HCT116 (cell line): Measurements from ENCODE around the gene SIRPG. TPM values are rescaled to one million over a fixed set of nuclear protein-coding genes. Genes with fewer than 3 reads are reported as not detected.

Experiments used
- ATAC-seq: fragments of 200-7000 bp; cut with Tn5 transposase; 2 replicates; pipeline ENCODE4 v1.9.1; 2020; ENCODE audit warnings: mild to moderate bottlenecking, moderate library complexity
- BruUV-seq: library from RNA; stranded (reverse); fragments of 400-500 nt; replicated peaks from 2 replicates; lab custom pipeline; 2021; lab: Mats Ljungman, UMichigan
- CTCF ChIA-PET: fragments of 300-600 bp; sonication (Branson Sonifier 250); formaldehyde crosslinking; loops from one replicate; lab custom pipeline; 2021; ENCODE audit warnings: antibody characterized with exemption; lab: Charles Lee
- POLR2A ChIA-PET: fragments of 300-600, 350-600 bp; sonication (Branson Sonifier 250); formaldehyde crosslinking; loops from one replicate; lab custom pipeline; 2021; ENCODE audit warnings: antibody characterized with exemption; lab: Charles Lee
- RAD21 ChIA-PET, 2 experiments: fragments of 300-600 bp; sonication (Branson Sonifier 250); formaldehyde crosslinking; loops; one replicate each; lab custom pipeline; 2023; ENCODE audit warnings: low total read pairs in 2 of 2; ENCODE audit not compliant: uncharacterized antibody in 2 of 2, unreplicated experiment in 2 of 2, low non-redundant PET in 1 of 2; lab: Charles Lee
- DNase-seq: peaks from one replicate; pipeline ENCODE4 v3.0.0-alpha.2; 2010; ENCODE audit warnings: low read depth, low spot score
- H2AFZ ChIP-seq: fragments of 200-600 bp; shearing (Covaris generic), sonication (generic); 2 replicates; pipeline ENCODE4 v1.6.1; 2017; ENCODE audit warnings: low read depth, mixed run types, mixed read lengths, antibody characterized with exemption, low read length; ENCODE audit not compliant: poor library complexity, severe bottlenecking
- H3K27ac ChIP-seq: 2 replicates; pipeline ENCODE4 v1.5.1; 2012; ENCODE audit warnings: low read depth, low read length
- H3K27me3 ChIP-seq: fragments of 200-600 bp; sonication (generic); 2 replicates; pipeline ENCODE4 v1.6.1; 2016; ENCODE audit warnings: mixed run types, low read length, mixed read lengths; ENCODE audit not compliant: insufficient read depth
- H3K36me3 ChIP-seq, 2 experiments: fragments of 200-500 bp in 1 of 2; fragments of 200-600 bp in 1 of 2; sonication (Bioruptor generic) in 1 of 2; sonication (generic) in 1 of 2; 2 replicates each; pipeline versions ENCODE4 v1.5.1 to v1.6.1; 2014 to 2016; ENCODE audit warnings: low read length in 2 of 2, inconsistent platforms in 1 of 2, mixed read lengths in 1 of 2, mixed run types in 1 of 2; ENCODE audit not compliant: insufficient read depth in 2 of 2, control insufficient read depth in 1 of 2
- H3K4me1 ChIP-seq, 2 experiments: fragments of 200-600 bp in 1 of 2; sonication (generic) in 1 of 2; 2 replicates each; pipeline versions ENCODE4 v1.5.1 to v1.6.1; 2012 to 2017; ENCODE audit warnings: low read length in 2 of 2, inconsistent platforms in 1 of 2, mild to moderate bottlenecking in 1 of 2, mixed read lengths in 1 of 2, mixed run types in 1 of 2, moderate library complexity in 1 of 2; ENCODE audit not compliant: insufficient read depth in 2 of 2, control insufficient read depth in 1 of 2
- H3K4me2 ChIP-seq: fragments of 200-600 bp; sonication (generic); 2 replicates; pipeline ENCODE4 v1.6.1; 2017; ENCODE audit warnings: mixed run types, low read length, mixed read lengths
- H3K4me3 ChIP-seq, 2 experiments: fragments of 200-600 bp in 1 of 2; sonication (generic) in 1 of 2; replicated peaks in 1 of 2; 2 replicates each; pipeline ENCODE4 v1.5.1; 2011 to 2016; ENCODE audit warnings: low read length in 2 of 2, control low read depth in 1 of 2, low read depth in 1 of 2, mild to moderate bottlenecking in 1 of 2, mixed read lengths in 1 of 2, mixed run types in 1 of 2
- H3K79me2 ChIP-seq: fragments of 200-600 bp; sonication (generic); 2 replicates; pipeline ENCODE4 v1.6.1; 2017; ENCODE audit warnings: mild to moderate bottlenecking, mixed run types, low read length, moderate library complexity, mixed read lengths; ENCODE audit not compliant: insufficient read depth
- H3K9ac ChIP-seq: fragments of 200-600 bp; sonication (generic); 2 replicates; pipeline ENCODE4 v1.6.1; 2016; ENCODE audit warnings: low read length, mixed read lengths
- H3K9me2 ChIP-seq: fragments of 200-600 bp; sonication (generic), shearing (Covaris generic); 2 replicates; pipeline ENCODE4 v1.6.1; 2017; ENCODE audit warnings: mixed run types, mild to moderate bottlenecking, moderate library complexity; ENCODE audit not compliant: insufficient read depth
- H3K9me3 ChIP-seq, 2 experiments: fragments of 200-500 bp in 1 of 2; fragments of 200-600 bp in 1 of 2; sonication (Bioruptor generic) in 1 of 2; sonication (generic) in 1 of 2; 2 replicates each; pipeline ENCODE4 v1.6.1; 2014 to 2017; ENCODE audit warnings: low read length in 2 of 2, mixed read lengths in 2 of 2, inconsistent platforms in 1 of 2, low read depth in 1 of 2, mild to moderate bottlenecking in 1 of 2, mixed run types in 1 of 2, moderate library complexity in 1 of 2; ENCODE audit not compliant: control insufficient read depth in 1 of 2, insufficient read depth in 1 of 2
- H4K20me1 ChIP-seq: fragments of 200-600 bp; sonication (generic), shearing (Covaris generic); 2 replicates; pipeline ENCODE4 v1.6.1; 2017; ENCODE audit warnings: mixed run types, mild to moderate bottlenecking, moderate library complexity; ENCODE audit not compliant: insufficient read depth
- EGR1 ChIP-seq: IDR thresholded peaks from 2 replicates; pipeline ENCODE4 v1.6.1; 2012; ENCODE audit warnings: low read depth
- ELF1 ChIP-seq: IDR thresholded peaks from 2 replicates; pipeline ENCODE4 v1.6.1; 2012; ENCODE audit warnings: low read depth, borderline replicate concordance
- EZH2phosphoT487 ChIP-seq: fragments of 200-600 bp; IDR thresholded peaks from 2 replicates; pipeline ENCODE4 v1.6.1; 2018; ENCODE audit warnings: antibody characterized with exemption, borderline replicate concordance
- FOSL1 ChIP-seq: IDR thresholded peaks from 2 replicates; pipeline ENCODE4 v1.6.1; 2012; ENCODE audit warnings: low read depth
- SIN3A ChIP-seq: IDR thresholded peaks from 2 replicates; pipeline ENCODE4 v1.6.1; 2012; ENCODE audit warnings: low read depth
- TCF7L2 ChIP-seq: IDR thresholded peaks from 2 replicates; pipeline ENCODE4 v1.7.0; 2011; ENCODE audit warnings: borderline replicate concordance, inconsistent platforms; ENCODE audit not compliant: insufficient read depth, insufficient read length; ENCODE audit errors: extremely low read depth
- intact Hi-C: fragments of 100-400 bp; cut with micrococcal nuclease; formaldehyde crosslinking; loops from 2 replicates; pipeline ENCODE4 v1.10.0; 2022
- total RNA-seq: library from RNA; stranded (reverse); gene quantifications from one replicate; pipeline ENCODE4 v1.2.1, GENCODE V29; 2021; ENCODE audit not compliant: unreplicated experiment
- TF ChIP-seq, protein P1 (sequence below), 3 experiments: fragments of 200-600 bp in 1 of 3; sonication (generic) in 1 of 3; IDR thresholded peaks in 2 of 3; conservative IDR thresholded peaks in 1 of 3; 2 replicates each; pipeline ENCODE4 v1.5.1; 2012 to 2017; ENCODE audit warnings: low read depth in 2 of 3, low read length in 2 of 3, antibody characterized with exemption in 1 of 3, borderline replicate concordance in 1 of 3, control low read depth in 1 of 3, mild to moderate bottlenecking in 1 of 3, mixed read lengths in 1 of 3, mixed run types in 1 of 3, moderate library complexity in 1 of 3; ENCODE audit not compliant: insufficient read depth in 1 of 3
- TF ChIP-seq, protein P2 (sequence below): IDR thresholded peaks from 2 replicates; pipeline ENCODE4 v1.6.1; 2012

Gene SIRPG
- total RNA-seq, 1 experiment from 2014 or later = not detected

DNA sequence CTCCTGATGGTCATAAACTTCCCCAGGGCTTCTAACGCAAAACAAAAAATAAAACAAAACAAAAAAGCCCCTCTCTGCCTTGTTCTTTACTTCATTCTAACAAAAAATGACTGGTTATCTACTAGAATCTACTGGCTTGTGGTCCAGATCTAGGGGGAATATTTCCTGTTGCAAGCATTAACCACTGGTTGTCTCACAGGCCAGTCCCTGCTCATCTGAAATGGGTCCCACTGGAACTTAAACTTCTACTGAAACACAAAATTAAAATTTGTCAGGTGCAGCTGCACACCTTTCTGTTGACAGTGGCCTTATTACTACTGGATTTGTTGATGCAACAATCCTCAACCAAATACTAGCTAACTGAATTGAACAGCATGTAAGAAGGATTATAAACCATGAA is 5.5 kb downstream of the SIRPG start:
- Histone ChIP-seq H3K27ac (no peak overlapping the region), H4K20me1 (no peaks in the 10 kb centered on the region), H3K27me3 (peaks cover 12% of the 10 kb centered on the region), H3K9ac (no peak overlapping the region), H2AFZ (no peak overlapping the region), H3K9me3 (no peaks in the 10 kb centered on the region), H3K79me2 (no peaks in the 10 kb centered on the region), H3K4me1 (no peaks in the 10 kb centered on the region; a peak in 1 of 4 replicates), H3K36me3 (no peaks in the 10 kb centered on the region), H3K4me2 (no peak overlapping the region), H3K9me2 (no peaks in the 10 kb centered on the region), H3K4me3 (no peak overlapping the region)
- RAD21 ChIA-PET = no interaction called here
- CTCF ChIA-PET = no interaction called here
- intact Hi-C loops = no loop called here
- TF ChIP-seq SIN3A = no peak
- TF ChIP-seq TCF7L2 = no peak
- TF ChIP-seq ELF1 = no peak
- TF ChIP-seq, protein P1, sequence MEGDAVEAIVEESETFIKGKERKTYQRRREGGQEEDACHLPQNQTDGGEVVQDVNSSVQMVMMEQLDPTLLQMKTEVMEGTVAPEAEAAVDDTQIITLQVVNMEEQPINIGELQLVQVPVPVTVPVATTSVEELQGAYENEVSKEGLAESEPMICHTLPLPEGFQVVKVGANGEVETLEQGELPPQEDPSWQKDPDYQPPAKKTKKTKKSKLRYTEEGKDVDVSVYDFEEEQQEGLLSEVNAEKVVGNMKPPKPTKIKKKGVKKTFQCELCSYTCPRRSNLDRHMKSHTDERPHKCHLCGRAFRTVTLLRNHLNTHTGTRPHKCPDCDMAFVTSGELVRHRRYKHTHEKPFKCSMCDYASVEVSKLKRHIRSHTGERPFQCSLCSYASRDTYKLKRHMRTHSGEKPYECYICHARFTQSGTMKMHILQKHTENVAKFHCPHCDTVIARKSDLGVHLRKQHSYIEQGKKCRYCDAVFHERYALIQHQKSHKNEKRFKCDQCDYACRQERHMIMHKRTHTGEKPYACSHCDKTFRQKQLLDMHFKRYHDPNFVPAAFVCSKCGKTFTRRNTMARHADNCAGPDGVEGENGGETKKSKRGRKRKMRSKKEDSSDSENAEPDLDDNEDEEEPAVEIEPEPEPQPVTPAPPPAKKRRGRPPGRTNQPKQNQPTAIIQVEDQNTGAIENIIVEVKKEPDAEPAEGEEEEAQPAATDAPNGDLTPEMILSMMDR (IDR thresholded peaks at IDR 0.05 in 2 of 3, conservative IDR thresholded peaks at IDR 0.05 in 1 of 3; ENCODE audit: borderline replicate concordance in 1 of 3, insufficient read depth in 1 of 3, low read depth in 2 of 3, low read length in 2 of 3) = no peak
- TF ChIP-seq, protein P2, sequence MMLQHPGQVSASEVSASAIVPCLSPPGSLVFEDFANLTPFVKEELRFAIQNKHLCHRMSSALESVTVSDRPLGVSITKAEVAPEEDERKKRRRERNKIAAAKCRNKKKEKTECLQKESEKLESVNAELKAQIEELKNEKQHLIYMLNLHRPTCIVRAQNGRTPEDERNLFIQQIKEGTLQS = no peak
- ATAC-seq (no peak), DNase-seq (no peak)
- no TSS peak for BruUV-seq
- POLR2A ChIA-PET = no interaction called here

DNA sequence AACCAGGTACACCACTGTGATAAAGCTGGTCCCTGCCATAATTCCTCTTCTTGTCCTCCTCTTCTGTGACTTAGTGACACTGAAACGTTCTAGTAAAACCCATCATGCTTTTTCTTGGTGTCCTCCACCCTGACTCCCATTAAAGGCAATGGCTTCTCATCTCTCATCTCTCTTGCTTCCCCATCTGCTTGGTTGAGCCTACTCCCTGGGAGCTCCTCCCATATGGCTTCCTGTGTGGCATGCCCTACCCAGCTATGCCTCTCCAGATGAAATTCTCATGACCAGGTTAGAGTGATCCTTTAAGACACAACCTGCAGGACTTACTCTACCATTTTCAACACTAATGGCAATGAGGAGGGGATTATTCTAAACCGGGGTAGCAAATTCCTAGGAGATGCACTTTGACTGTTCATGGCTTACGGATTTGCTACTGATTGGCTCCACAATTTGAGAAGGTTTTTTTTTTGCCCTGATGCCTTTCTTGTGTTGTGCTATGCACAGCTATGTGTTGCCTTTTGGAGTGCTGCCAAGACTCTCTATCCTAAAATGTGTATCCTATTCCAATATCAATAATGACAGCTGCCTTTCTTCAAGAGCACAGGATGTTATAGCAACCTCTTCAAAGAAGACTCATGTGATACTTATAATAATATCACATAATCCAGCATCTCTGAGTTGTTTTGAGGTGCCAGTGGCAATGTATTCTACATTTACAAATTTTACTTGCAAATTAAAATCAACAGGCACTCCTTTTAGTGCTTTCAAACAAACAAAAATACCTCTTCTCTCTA is 6.1 kb downstream of the SIRPG start:
- no peaks in the 10 kb centered on the region for H4K20me1 ChIP-seq
- H3K4me2 ChIP-seq = no peak overlapping the region
- DNase-seq = no peak
- no peaks in the 10 kb centered on the region for H3K36me3 ChIP-seq
- no peak overlapping the region for H2AFZ ChIP-seq
- intact Hi-C loops = no loop called here
- CTCF ChIA-PET = no interaction called here
- BruUV-seq = no TSS peak
- H3K9ac ChIP-seq = no peak overlapping the region
- no peaks in the 10 kb centered on the region for H3K79me2 ChIP-seq
- no peak overlapping the region for H3K4me3 ChIP-seq
- RAD21 ChIA-PET = no interaction called here
- POLR2A ChIA-PET = no interaction called here
- TF ChIP-seq EZH2phosphoT487 (no peak), FOSL1 (no peak), EGR1 (no peak), TCF7L2 (no peak)
- TF ChIP-seq, all 23 proteins: peak for 0
- no peak overlapping the region for H3K27ac ChIP-seq
- no peaks in the 10 kb centered on the region for H3K9me2 ChIP-seq
- no peaks in the 10 kb centered on the region for H3K9me3 ChIP-seq
- H3K4me1 ChIP-seq = no peaks in the 10 kb centered on the region; a peak in 1 of 4 replicates
- H3K27me3 ChIP-seq = peaks cover 9% of the 10 kb centered on the region
- ATAC-seq = no peak
